Duodenal mucosa (tissue), 2 donors: Measurements from ENCODE around the gene MLLT3.
A peak's percentile ranks its signal among the peaks of the same experiment; 100 is the strongest.

ENCODE experiments used
- H3K27ac ChIP-seq: one replicate; pipeline ENCODE4 v1.7.0; 2013; ENCODE audit warnings: low read depth, low read length
- H3K27me3 ChIP-seq, 2 donors: one replicate each; pipeline ENCODE4 v1.7.0; 2013; ENCODE audit warnings: low read length in 2 of 2, control low read depth in 1 of 2; ENCODE audit not compliant: insufficient read depth in 2 of 2, control insufficient read depth in 1 of 2
- H3K36me3 ChIP-seq, 2 donors: one replicate each; pipeline ENCODE4 v1.7.0; 2013; ENCODE audit warnings: low read length in 2 of 2, control low read depth in 1 of 2; ENCODE audit not compliant: insufficient read depth in 2 of 2, control insufficient read depth in 1 of 2
- H3K4me1 ChIP-seq, 2 donors: one replicate each; pipeline ENCODE4 v1.7.0; 2013; ENCODE audit warnings: low read length in 2 of 2, control low read depth in 1 of 2; ENCODE audit not compliant: insufficient read depth in 2 of 2, control insufficient read depth in 1 of 2
- H3K4me3 ChIP-seq, 2 donors: one replicate each; pipeline ENCODE4 v1.7.0; 2013; ENCODE audit warnings: low read length in 2 of 2, low read depth in 1 of 2
- H3K9ac ChIP-seq, 2 donors: one replicate each; pipeline ENCODE4 v1.7.0; 2013; ENCODE audit warnings: low read length in 2 of 2, low read depth in 1 of 2
- H3K9me3 ChIP-seq, 2 donors: one replicate each; pipeline ENCODE4 v1.7.0; 2013; ENCODE audit warnings: low read length in 2 of 2, control low read depth in 1 of 2; ENCODE audit not compliant: control insufficient read depth in 1 of 2

The MLLT3 gene

DNA sequence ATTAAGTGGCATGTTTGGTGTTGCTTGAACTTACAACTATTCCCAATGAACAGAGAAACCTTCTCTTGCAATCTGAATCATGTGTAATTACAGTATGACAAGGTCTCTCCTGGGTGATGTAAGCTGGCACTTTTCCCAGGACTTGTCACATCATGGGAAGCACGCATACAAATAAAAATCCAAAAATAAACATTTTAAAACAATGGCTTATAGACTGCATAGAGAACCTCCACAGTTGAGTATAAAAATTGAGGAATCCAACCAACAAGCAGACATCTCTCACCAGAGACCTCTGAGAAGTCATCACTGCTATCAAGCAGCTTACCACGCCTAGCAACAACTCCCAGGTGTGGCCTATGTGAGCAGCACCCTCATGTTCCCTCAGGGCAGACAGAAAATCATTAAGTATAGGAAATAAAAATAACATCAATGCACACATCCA lies 3.9 kb downstream of the MLLT3 start:
- Histone ChIP-seq H3K27me3 (no peaks in the 10 kb centered on the region), H3K9ac (no peak overlapping the region), H3K4me1 (peaks cover 20 to 23% of the 10 kb centered on the region in 2 donors), H3K4me3 (no peak overlapping the region), H3K9me3 (no peaks in the 10 kb centered on the region), H3K36me3 (no peaks in the 10 kb centered on the region), H3K27ac (no peak overlapping the region)

GRCh38 chr9:20616808-20617207 lies 5.5 kb downstream of the MLLT3 start:
- Histone ChIP-seq H3K9me3 (no peaks in the 10 kb centered on the region), H3K9ac (no peak overlapping the region), H3K27ac (no peak overlapping the region), H3K4me3 (no peak overlapping the region), H3K36me3 (no peaks in the 10 kb centered on the region), H3K4me1 (peaks cover 13 to 23% of the 10 kb centered on the region in 2 donors), H3K27me3 (no peaks in the 10 kb centered on the region)

GRCh38 chr9:20614602-20615216 lies 7.6 kb downstream of the MLLT3 start:
- Histone ChIP-seq H3K36me3 (no peaks in the 10 kb centered on the region), H3K4me3 (no peak overlapping the region), H3K9me3 (no peaks in the 10 kb centered on the region), H3K27me3 (no peaks in the 10 kb centered on the region), H3K27ac (no peak overlapping the region), H3K9ac (no peak overlapping the region), H3K4me1 (peaks cover 8 to 30% of the 10 kb centered on the region in 2 donors)

DNA sequence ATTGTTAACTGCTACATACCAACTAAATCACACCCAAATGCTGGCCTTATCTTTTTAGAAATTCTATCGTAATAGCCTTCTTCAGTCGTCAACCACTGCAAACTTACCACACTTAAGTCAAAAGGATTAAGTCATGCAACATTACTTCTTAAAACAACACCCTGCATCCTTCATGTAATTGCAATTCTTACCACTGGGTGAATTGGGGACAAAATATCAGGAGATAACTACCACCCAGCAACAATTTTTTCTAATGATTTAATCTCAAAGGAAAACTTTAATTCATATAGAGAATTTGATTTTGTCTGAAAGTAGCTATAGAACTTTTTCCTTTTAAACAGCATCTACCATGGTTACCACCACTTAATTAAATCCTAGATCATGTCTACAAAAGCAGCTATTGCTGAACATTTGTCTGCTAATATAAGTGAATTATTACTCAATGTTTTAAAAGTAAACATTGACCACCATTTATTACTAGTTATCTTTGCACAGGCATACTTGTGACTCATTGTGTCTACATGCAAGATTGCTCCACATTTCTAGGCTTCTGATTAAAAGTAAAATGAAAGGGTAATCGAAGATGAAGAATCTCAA lies 10.5 kb downstream of the MLLT3 start:
- H3K27ac ChIP-seq: no peak overlapping the region

GRCh38 chr9:20610591-20610990 lies 11.7 kb downstream of the MLLT3 start:
- Histone ChIP-seq H3K27me3 (no peaks in the 10 kb centered on the region), H3K27ac (no peak overlapping the region), H3K36me3 (no peaks in the 10 kb centered on the region), H3K4me1 (peaks cover 0 to 11% of the 10 kb centered on the region in 2 donors), H3K9me3 (no peaks in the 10 kb centered on the region), H3K4me3 (no peak overlapping the region), H3K9ac (no peak overlapping the region)

More for the DNA sequence above, 10.5 kb downstream of the MLLT3 start:
- Histone ChIP-seq H3K27me3 (no peaks in the 10 kb centered on the region), H3K9me3 (no peaks in the 10 kb centered on the region), H3K4me3 (peak overlapping the region in 1 of 2 donors; percentile 19), H3K36me3 (no peaks in the 10 kb centered on the region), H3K4me1 (peaks cover 0 to 12% of the 10 kb centered on the region in 2 donors), H3K9ac (no peak overlapping the region)

GRCh38 chr9:20608582-20608981 lies 13.7 kb downstream of the MLLT3 start:
- Histone ChIP-seq H3K27ac (no peak overlapping the region), H3K9me3 (no peaks in the 10 kb centered on the region), H3K36me3 (no peaks in the 10 kb centered on the region), H3K27me3 (no peaks in the 10 kb centered on the region), H3K4me1 (peaks cover 0 to 23% of the 10 kb centered on the region in 2 donors), H3K9ac (no peak overlapping the region), H3K4me3 (no peak overlapping the region)

DNA sequence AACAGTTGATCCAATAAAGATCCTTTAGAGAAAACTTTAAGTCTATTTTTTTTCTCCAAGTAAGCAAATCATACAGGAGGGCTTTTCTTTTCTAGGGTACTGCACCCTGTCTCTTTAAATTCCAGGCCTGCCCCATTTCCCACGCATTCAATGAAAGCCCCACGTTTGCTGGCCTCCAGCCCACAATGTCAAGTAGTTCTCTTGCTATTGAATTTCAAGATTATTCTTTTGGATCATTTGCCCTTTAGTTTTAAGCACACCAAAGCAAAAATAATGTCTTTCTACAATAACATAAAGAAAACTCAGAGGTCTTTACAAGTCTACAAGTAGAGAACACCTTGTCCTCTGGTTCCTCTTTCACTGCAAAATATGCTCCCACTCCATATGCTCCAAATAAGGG lies 15.6 kb downstream of the MLLT3 start:
- no peak overlapping the region for H3K9ac ChIP-seq
- H3K36me3 ChIP-seq: no peaks in the 10 kb centered on the region
- no peak overlapping the region for H3K4me3 ChIP-seq
- peaks cover 0 to 39% of the 10 kb centered on the region in 2 donors for H3K4me1 ChIP-seq
- H3K27ac ChIP-seq: no peak overlapping the region
- H3K9me3 ChIP-seq: no peaks in the 10 kb centered on the region
- H3K27me3 ChIP-seq: no peaks in the 10 kb centered on the region

- H3K27me3 ChIP-seq: no peaks in the 10 kb centered on the region
- peaks cover 0 to 31% of the 10 kb centered on the region in 2 donors for H3K4me1 ChIP-seq
- H3K4me3 ChIP-seq: peak overlapping the region; percentile 7 to 55
- no peaks in the 10 kb centered on the region for H3K9me3 ChIP-seq
- no peak overlapping the region for H3K27ac ChIP-seq
- H3K36me3 ChIP-seq: no peaks in the 10 kb centered on the region
- H3K9ac ChIP-seq: peak overlapping the region in 1 of 2 donors; percentile 35
Measured at GRCh38 chr9:20604562-20604961, 17.7 kb downstream of the MLLT3 start.

GRCh38 chr9:20603524-20604268 lies 18.6 kb downstream of the MLLT3 start:
- no peaks in the 10 kb centered on the region for H3K9me3 ChIP-seq
- no peaks in the 10 kb centered on the region for H3K27me3 ChIP-seq
- H3K36me3 ChIP-seq: no peaks in the 10 kb centered on the region
- H3K27ac ChIP-seq: no peak overlapping the region
- no peak overlapping the region for H3K9ac ChIP-seq
- H3K4me3 ChIP-seq: no peak overlapping the region
- peaks cover 0 to 31% of the 10 kb centered on the region in 2 donors for H3K4me1 ChIP-seq

GRCh38 chr9:20601292-20601691 lies 21.0 kb downstream of the MLLT3 start:
- H3K27me3 ChIP-seq: no peaks in the 10 kb centered on the region
- H3K9me3 ChIP-seq: no peaks in the 10 kb centered on the region
- no peaks in the 10 kb centered on the region for H3K36me3 ChIP-seq
- H3K4me1 ChIP-seq: peaks cover 0 to 31% of the 10 kb centered on the region in 2 donors
- no peak overlapping the region for H3K4me3 ChIP-seq
- no peak overlapping the region for H3K9ac ChIP-seq
- no peak overlapping the region for H3K27ac ChIP-seq
